Activated CD4-positive, alpha-beta T cell treated with anti-CD3 and anti-CD28 coated beads, Interleukin-2, Interleukin-6, amounts not matched to agents 100 ng/mL and 50 ng/mL, durations not matched to agents 16 hours and 8 hours (primary cell): ENCODE data around the gene ZNF837.
"Not testable (repeated sequence)": the region's sequence is repeated elsewhere in the genome, so short reads cannot be mapped to it uniquely, and the experiment has no call there.

Experiments
- DNase-seq: peaks from one replicate; pipeline ENCODE4 v3.0.0-alpha.2; 2020

ZNF837 gene

GRCh38 chr19:58380662-58381459, at the start of gene ZNF837:
ZNF837 (minus strand) TSS chr19:58381030; CDS start chr19:58369332, 11,698 bp downstream.
- DNase-seq = peak; percentile 100

DNA sequence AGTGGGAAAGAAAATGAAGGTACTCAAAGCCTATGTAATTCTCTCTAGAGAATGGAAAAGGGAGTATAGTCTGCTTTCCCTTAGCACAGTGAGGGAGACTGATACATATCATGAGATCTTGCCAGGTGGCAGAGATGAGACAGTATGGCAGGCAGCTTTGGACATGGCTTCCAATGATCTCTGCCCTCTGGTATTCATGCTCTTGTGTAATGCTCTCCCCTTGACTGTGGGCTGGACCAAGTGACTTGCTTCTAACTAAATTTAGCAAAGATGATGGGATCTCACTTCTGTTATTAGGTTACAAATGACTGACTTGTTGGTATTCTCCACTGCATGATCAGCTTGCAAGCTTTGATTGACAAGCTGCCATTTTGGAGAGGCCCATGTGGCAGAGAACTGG, 48.9 kb upstream of the ZNF837 start:
- DNase-seq = no peak

DNA sequence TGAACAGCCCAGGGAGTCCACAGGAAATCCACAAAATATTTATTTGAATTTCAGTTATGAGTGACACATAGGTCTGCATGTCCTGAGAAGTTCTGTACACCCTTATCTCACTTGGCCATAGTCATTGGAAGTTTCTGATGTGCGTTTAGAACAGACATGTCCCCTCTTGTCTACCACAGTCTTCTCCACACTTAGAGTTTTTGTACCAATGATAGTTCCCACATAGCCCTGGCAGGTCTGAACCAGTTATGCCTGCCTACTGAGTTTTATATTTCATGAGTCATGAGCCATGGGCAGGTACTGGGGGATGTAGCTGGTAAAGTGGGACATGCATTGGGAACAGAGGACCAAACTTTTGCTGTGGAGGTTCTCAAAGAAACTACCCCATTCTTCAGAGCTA, 47.8 kb upstream of the ZNF837 start:
- DNase-seq = no peak

- DNase-seq = no peak
Measured at GRCh38 chr19:58417071-58417470, 36.2 kb upstream of the ZNF837 start.

GRCh38 chr19:58416604-58417003, 35.8 kb upstream of the ZNF837 start:
- DNase-seq = no peak

DNA sequence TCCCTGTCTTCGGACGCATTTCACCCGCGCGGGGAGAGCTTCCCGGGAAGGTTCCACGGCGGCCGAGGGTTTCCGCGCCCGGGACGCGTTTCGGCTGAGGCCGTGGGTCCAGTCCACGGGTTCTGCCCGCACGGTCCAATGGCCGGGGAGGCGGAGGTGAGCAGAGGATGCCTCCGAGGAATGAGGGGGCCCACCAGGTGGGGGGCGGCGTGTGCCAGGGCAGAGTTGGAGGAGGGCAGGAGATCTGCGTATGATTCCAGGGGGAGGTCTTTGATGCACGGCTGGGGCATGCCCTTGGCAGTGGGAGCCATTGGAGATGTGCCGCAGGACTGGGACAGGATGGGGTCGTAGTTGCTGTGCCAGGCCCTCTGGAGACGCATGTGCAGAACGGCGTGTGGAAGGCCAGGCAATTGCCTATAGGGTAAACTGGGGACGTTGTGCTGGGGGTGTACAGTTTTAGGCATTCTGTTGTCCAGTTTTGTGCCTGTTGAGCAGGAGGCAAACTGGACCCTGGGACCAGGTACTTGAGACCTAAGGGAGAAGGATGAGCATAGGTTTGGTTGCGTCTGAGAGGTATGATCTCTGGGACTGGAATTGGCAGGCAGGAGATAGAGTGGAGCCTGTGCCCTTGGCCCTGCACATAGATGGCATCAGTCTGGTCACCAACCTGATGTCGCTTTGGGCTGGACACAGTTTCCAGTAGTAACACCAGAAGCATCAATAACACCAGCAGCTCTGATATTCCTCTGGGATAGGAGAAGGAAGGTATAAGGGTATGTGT, 28.4 kb upstream of the ZNF837 start:
- peak; percentile 52 for DNase-seq

DNA sequence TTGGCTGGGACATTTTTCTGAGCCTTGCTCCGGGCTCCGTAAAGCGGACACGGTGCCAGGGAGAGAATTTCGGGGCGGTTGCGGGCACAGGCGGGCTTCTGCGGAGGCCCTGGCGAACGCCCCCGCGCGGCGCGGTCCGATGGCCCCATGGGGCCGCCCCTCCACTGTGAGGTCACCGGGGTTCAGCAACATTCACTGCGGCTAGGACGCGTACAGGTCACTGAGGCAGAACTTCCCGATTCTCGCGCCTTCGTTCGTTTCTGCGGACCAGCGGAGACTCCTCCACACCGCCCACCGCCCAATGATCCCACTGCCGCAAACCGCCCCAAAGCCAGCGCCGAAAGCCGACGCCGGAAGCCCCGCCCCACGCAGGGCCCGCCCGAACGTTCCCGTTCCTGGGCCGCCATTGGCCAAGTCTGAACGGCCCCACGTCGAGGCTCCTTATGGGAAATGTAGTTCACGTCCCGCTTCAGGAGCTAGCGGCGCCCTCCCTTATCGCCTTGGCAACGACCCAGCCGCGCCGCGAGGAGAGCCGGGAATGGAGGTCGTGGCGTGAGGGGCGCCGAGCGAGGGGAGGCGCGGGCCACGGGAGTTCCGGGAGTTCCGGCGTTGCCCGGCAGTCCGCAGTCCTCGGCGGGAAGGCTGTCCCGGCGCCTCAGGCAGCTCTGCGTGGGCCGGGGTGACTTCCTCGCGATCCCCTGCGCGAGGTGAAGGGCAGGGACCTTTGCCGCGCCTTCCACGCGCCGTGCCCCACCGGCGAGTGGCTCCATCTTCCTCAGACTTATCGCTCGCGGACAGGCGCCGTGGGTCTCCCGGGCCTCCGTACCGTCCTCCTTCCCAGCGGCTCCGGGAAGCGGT, 27.6 kb upstream of the ZNF837 start, which contains the start of gene ZNF584:
ZNF584 (plus strand) TSS at position 498 of the 858 bp plus-strand sequence. CDS start 499 bp downstream, outside the sequence.
- DNase-seq = peak; percentile 98

GRCh38 chr19:58407658-58408151, 26.9 kb upstream of the ZNF837 start:
- no peak for DNase-seq

GRCh38 chr19:58406818-58407657, 26.2 kb upstream of the ZNF837 start:
- DNase-seq = no peak

GRCh38 chr19:58403920-58404478, 23.2 kb upstream of the ZNF837 start:
- DNase-seq = not testable (repeated sequence)

GRCh38 chr19:58401840-58402421, 21.1 kb upstream of the ZNF837 start:
- DNase-seq = no peak

- DNase-seq = peak; percentile 100
Measured at GRCh38 chr19:58400916-58401839, 20.3 kb upstream of the ZNF837 start.

DNA sequence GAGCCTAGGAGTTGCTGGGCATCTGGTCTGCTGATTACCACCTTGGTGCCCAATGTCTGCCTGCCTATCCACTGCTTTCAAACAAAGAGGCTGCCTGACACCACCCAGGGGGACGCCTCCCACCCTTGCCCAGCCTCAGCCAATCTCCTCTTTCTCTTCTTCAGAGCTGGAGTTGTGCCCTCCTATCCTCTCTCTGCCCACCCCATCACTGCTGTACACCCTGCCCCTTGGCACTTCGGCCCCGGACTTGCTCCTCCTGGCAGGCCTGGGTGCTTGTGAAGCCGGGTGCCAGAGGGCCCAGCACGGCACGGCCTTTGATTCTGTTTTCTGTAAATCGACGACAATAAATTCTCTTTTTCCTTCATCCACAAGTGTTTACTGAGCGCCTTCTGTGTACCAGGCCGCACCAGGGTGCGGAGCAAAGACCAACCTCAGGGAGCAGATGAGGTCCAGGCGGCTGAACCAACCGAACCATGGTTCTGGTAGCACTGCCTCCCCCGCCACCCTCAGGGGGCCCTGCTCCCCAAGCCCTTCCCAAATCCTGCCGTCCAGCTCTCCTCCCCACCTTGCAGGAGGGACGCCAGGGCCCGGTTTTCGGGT, 19.6 kb upstream of the ZNF837 start:
- DNase-seq = no peak

DNA sequence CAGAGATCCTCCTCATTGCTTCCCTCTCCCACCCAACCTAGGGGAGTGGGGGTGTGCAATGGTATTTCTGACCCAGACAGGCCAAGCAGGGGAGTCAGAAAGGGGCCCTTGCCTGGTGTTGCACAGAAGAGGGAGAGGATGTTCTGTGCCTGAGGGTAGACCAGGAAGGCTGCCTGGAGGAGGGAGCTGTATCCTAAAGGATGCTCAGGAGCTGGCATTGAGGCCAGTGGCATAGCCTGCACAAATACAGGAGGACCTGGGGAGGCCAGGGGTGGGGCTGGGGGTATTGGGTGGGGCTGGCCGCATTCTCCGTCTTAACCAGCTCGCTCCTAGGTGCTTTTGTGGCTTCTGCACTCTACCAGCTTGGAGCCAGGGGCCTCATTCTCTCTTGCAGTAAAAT, 19.1 kb upstream of the ZNF837 start:
- DNase-seq = no peak

DNA sequence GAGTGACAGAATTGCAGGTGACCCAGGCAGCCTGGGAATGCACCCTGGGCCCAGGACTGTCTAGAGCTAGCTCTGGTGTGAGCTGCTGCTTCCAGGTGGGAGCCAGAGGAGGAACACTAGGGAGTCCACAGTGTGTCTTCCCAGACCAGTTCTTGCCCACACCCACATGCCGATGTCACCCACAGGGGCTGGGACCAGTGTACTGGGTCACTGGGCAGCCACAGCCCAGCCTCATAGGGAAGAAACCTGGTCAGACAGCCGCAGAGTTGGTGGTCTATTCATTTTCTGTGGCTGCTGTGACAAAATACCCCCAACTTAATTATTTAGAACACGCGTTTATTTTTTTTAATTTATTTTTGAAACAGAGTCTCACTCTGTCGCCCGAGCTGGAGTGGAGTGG, 17.7 kb upstream of the ZNF837 start:
- no peak for DNase-seq

- DNase-seq = no peak
Measured at GRCh38 chr19:58398087-58398486, 17.3 kb upstream of the ZNF837 start.

GRCh38 chr19:58397533-58398037, 16.8 kb upstream of the ZNF837 start:
- DNase-seq = no peak

GRCh38 chr19:58396691-58397532, 16.1 kb upstream of the ZNF837 start:
- DNase-seq = no peak
